Measurements from ENCODE around the gene TBX20. TPM values are rescaled to one million over a fixed set of nuclear protein-coding genes. Genes with fewer than 3 reads are reported as not detected.

TBX20 gene
- total RNA-seq, 1 experiment from 2014 or later = 2.5 TPM

DNA sequence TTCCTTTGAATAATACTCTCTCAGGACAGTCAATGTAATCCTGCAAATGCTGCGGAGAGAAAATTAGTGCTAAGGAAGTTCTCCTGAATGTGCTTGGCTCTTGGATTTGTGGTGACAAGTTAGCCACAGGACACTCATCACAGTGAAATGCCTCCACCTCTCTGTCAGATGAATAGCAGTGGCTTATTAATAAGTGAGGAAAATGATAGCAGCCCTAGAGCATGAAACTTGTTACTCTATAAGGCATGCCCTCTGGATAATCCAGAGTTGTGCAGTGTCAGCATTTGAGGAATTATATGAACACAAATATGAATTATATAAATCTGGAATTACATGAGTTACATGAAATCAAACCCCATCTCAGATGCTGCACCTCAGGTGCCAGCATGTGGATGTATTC lies 23.5 kb upstream of the TBX20 start:
- no TSS peak for BruUV-seq (replicated peaks)
- intact Hi-C loops (cut with micrococcal nuclease; ENCODE audit: unreplicated experiment) = no loop called here
- Mint-ChIP-seq H3K9me3 (ENCODE audit: unreplicated experiment) (no peaks in the 10 kb centered on the region), H3K4me1 (ENCODE audit: low read depth, unreplicated experiment) (no peaks in the 10 kb centered on the region), H3K27me3 (ENCODE audit: insufficient read depth, unreplicated experiment) (peaks cover 16% of the 10 kb centered on the region), H3K27ac (ENCODE audit: unreplicated experiment) (no peak overlapping the region), H3K4me3 (ENCODE audit: unreplicated experiment) (no peak overlapping the region), H3K36me3 (ENCODE audit: insufficient read depth, unreplicated experiment) (no peaks in the 10 kb centered on the region)
- no peak for TF ChIP-seq CTCF (IDR thresholded peaks at IDR 0.05; ENCODE audit: insufficient read depth in 1 of 2, low read depth in 1 of 2, low read length in 1 of 2, severe bottlenecking in 1 of 2, unreplicated experiment in 1 of 2)
- ChIA-PET POLR2A (no interaction called here), CTCF (no interaction called here)
- DNase-seq = no peak
- H3K36me3 ChIP-seq (ENCODE audit: control insufficient read depth, insufficient read depth, low read length) = no peaks in the 10 kb centered on the region
- H3K27me3 ChIP-seq (replicated peaks; ENCODE audit: control insufficient read depth, insufficient read depth, low read length) = no peaks in the 10 kb centered on the region
- H3K4me3 ChIP-seq (ENCODE audit: low read depth, low read length) = no peak overlapping the region
- no peaks in the 10 kb centered on the region for H3K9me3 ChIP-seq
- H3K4me1 ChIP-seq = no peaks in the 10 kb centered on the region

DNA sequence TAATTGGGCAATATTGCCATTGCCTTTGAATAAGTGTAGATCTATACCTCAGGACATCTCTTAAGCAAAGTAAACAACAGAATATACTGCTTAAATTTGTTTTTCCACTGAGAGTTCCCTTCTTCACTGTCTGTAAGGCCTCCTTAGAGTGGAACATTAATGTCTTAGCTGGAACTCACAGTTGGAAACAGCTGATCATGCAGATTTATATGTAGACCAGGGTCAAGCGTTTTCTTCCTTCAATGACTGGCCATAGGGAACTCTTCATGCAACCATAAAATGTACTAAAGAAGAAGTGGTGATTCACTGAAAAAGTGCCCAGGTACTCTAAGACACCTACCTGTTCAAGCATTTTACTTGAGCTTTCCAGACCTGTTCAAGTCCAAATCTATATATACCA lies 18.3 kb upstream of the TBX20 start:
- DNase-seq = no peak
- Histone ChIP-seq H3K4me1 (no peaks in the 10 kb centered on the region), H3K4me3 (ENCODE audit: low read depth, low read length) (no peak overlapping the region), H3K27me3 (replicated peaks; ENCODE audit: control insufficient read depth, insufficient read depth, low read length) (no peaks in the 10 kb centered on the region), H3K36me3 (ENCODE audit: control insufficient read depth, insufficient read depth, low read length) (no peaks in the 10 kb centered on the region), H3K9me3 (no peaks in the 10 kb centered on the region)
- TF ChIP-seq CTCF (IDR thresholded peaks at IDR 0.05; ENCODE audit: insufficient read depth in 1 of 2, low read depth in 1 of 2, low read length in 1 of 2, severe bottlenecking in 1 of 2, unreplicated experiment in 1 of 2) = no peak
- H3K9me3 Mint-ChIP-seq (ENCODE audit: unreplicated experiment) = no peaks in the 10 kb centered on the region
- H3K36me3 Mint-ChIP-seq (ENCODE audit: insufficient read depth, unreplicated experiment) = no peaks in the 10 kb centered on the region
- BruUV-seq (replicated peaks) = no TSS peak
- intact Hi-C loops (cut with micrococcal nuclease; ENCODE audit: unreplicated experiment) = no loop called here
- H3K4me3 Mint-ChIP-seq (ENCODE audit: unreplicated experiment) = no peak overlapping the region
- H3K27ac Mint-ChIP-seq (ENCODE audit: unreplicated experiment) = no peak overlapping the region
- ChIA-PET POLR2A (no interaction called here), CTCF (no interaction called here)
- no peaks in the 10 kb centered on the region for H3K4me1 Mint-ChIP-seq (ENCODE audit: low read depth, unreplicated experiment)
- H3K27me3 Mint-ChIP-seq (ENCODE audit: insufficient read depth, unreplicated experiment) = no peaks in the 10 kb centered on the region

- ChIA-PET CTCF (no interaction called here), POLR2A (no interaction called here)
- no peak for TF ChIP-seq CTCF (IDR thresholded peaks at IDR 0.05; ENCODE audit: insufficient read depth in 1 of 2, low read depth in 1 of 2, low read length in 1 of 2, severe bottlenecking in 1 of 2, unreplicated experiment in 1 of 2)
- H3K27me3 ChIP-seq (replicated peaks; ENCODE audit: control insufficient read depth, insufficient read depth, low read length) = no peaks in the 10 kb centered on the region
- H3K27me3 Mint-ChIP-seq (ENCODE audit: insufficient read depth, unreplicated experiment) = peaks cover 3% of the 10 kb centered on the region
- no peak overlapping the region for H3K27ac Mint-ChIP-seq (ENCODE audit: unreplicated experiment)
- no TSS peak for BruUV-seq (replicated peaks)
- no peaks in the 10 kb centered on the region for H3K9me3 ChIP-seq
- H3K4me3 Mint-ChIP-seq (ENCODE audit: unreplicated experiment) = no peak overlapping the region
- no peak for DNase-seq
- H3K9me3 Mint-ChIP-seq (ENCODE audit: unreplicated experiment) = no peaks in the 10 kb centered on the region
- no peaks in the 10 kb centered on the region for H3K36me3 ChIP-seq (ENCODE audit: control insufficient read depth, insufficient read depth, low read length)
- intact Hi-C loops (cut with micrococcal nuclease; ENCODE audit: unreplicated experiment) = no loop called here
- H3K4me1 Mint-ChIP-seq (ENCODE audit: low read depth, unreplicated experiment) = no peaks in the 10 kb centered on the region
- no peak overlapping the region for H3K4me3 ChIP-seq (ENCODE audit: low read depth, low read length)
- no peaks in the 10 kb centered on the region for H3K4me1 ChIP-seq
- no peaks in the 10 kb centered on the region for H3K36me3 Mint-ChIP-seq (ENCODE audit: insufficient read depth, unreplicated experiment)
Measured at GRCh38 chr7:35268953-35269352, 15.1 kb upstream of the TBX20 start.
